Measurements from ENCODE around the gene RPL37. TPM values are rescaled to one million over a fixed set of nuclear protein-coding genes. Genes with fewer than 3 reads are reported as not detected.

RPL37 gene
- total and polyA plus RNA-seq, 2 experiments from 2014 or later = 68.7 to 534 TPM

DNA sequence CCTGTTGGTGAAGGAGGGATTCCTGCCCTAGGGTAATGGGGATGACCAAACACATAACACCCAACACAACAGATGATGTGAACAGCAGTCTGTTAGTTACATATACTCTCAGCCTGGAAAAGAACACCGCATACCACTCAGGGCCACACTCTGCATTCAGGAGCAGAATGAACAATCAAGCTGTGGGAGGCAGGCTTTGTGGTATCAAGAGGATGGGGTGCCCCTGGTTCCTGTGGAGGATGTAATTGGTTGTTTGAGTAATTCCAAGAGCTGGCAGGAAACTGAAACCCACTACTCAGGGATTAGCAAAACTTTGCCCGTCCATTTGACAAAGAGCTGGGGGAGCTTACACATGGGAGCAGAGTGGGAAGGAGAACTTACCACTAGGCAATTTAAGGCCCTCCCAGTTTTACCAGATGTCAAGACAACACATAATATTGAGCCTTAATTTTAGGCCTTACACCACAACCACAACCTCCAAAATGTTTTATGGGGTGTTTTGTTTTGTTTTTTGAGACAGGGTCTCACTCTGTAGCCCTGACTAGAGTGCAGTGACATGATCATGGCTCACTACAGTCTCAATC lies 21.2 kb downstream of the RPL37 start:
- no peaks in the 10 kb centered on the region for H3K4me1 ChIP-seq (ENCODE audit: insufficient read depth)
- TF ChIP-seq EZH2phosphoT487 (IDR thresholded peaks at IDR 0.05; ENCODE audit: low read depth, severe bottlenecking, unreplicated experiment) (no peak), EZH2 (IDR thresholded peaks at IDR 0.05; ENCODE audit: borderline replicate concordance) (no peak), CTCF (IDR thresholded peaks at IDR 0.05; ENCODE audit: poor library complexity) (no peak)
- H3K27me3 ChIP-seq = no peaks in the 10 kb centered on the region
- no peaks in the 10 kb centered on the region for H3K79me2 ChIP-seq
- H4K20me1 ChIP-seq (ENCODE audit: insufficient read depth, poor library complexity, severe bottlenecking) = no peaks in the 10 kb centered on the region
- no peak overlapping the region for H2AFZ ChIP-seq
- WGBS (ENCODE audit: low lambda C conversion rate, missing lambda C conversion rate) = 86% methylated on average over 2 of the region's 2 CpGs
- no peaks in the 10 kb centered on the region for H3K9me3 ChIP-seq (ENCODE audit: low read depth)
- no peak overlapping the region for H3K4me2 ChIP-seq
- no peaks in the 10 kb centered on the region for H3K9me2 ChIP-seq (replicated peaks; ENCODE audit: insufficient read depth)
- no peak overlapping the region for H3K4me3 ChIP-seq
- no peaks in the 10 kb centered on the region for H3K36me3 ChIP-seq (replicated peaks; ENCODE audit: insufficient read depth, low read depth)
- DNase-seq (ENCODE audit: low spot score) = no peak
- no peak overlapping the region for H3K27ac ChIP-seq

DNA sequence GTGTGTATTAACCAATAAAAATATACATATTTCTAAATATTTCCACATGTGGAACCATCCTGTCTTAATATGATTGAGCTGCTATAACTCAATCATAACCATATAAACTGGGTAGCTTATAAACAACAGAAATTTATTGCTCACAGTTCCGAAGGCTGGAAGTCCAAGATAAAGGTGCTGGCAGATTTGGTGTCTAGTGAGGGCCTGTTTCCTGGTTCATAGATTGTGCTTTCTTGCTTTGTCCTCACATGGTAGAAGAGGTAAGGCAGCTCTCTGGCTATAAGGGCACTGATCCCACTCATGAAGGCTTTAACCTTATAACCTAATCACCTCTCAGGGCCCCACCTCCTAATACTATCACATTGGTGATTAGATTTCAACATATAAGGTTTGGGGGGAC lies 22.9 kb downstream of the RPL37 start:
- Histone ChIP-seq H3K4me1 (ENCODE audit: insufficient read depth) (no peaks in the 10 kb centered on the region), H3K9me3 (ENCODE audit: low read depth) (no peaks in the 10 kb centered on the region), H3K4me2 (no peak overlapping the region), H3K27me3 (no peaks in the 10 kb centered on the region), H3K36me3 (replicated peaks; ENCODE audit: insufficient read depth, low read depth) (no peaks in the 10 kb centered on the region), H3K9me2 (replicated peaks; ENCODE audit: insufficient read depth) (no peaks in the 10 kb centered on the region), H3K4me3 (no peak overlapping the region), H3K27ac (no peak overlapping the region), H4K20me1 (ENCODE audit: insufficient read depth, poor library complexity, severe bottlenecking) (no peaks in the 10 kb centered on the region), H2AFZ (no peak overlapping the region), H3K79me2 (no peaks in the 10 kb centered on the region)
- no peak for DNase-seq (ENCODE audit: low spot score)
- TF ChIP-seq EZH2 (IDR thresholded peaks at IDR 0.05; ENCODE audit: borderline replicate concordance) (no peak), EZH2phosphoT487 (IDR thresholded peaks at IDR 0.05; ENCODE audit: low read depth, severe bottlenecking, unreplicated experiment) (no peak), CTCF (IDR thresholded peaks at IDR 0.05; ENCODE audit: poor library complexity) (no peak)
- WGBS (ENCODE audit: low lambda C conversion rate, missing lambda C conversion rate) = 83% methylated on average over 1 of the region's 1 CpG

- Histone ChIP-seq H3K27me3 (no peaks in the 10 kb centered on the region), H3K9me2 (replicated peaks; ENCODE audit: insufficient read depth) (no peaks in the 10 kb centered on the region), H2AFZ (no peak overlapping the region), H4K20me1 (ENCODE audit: insufficient read depth, poor library complexity, severe bottlenecking) (peaks cover 2% of the 10 kb centered on the region), H3K9me3 (ENCODE audit: low read depth) (no peaks in the 10 kb centered on the region), H3K36me3 (replicated peaks; ENCODE audit: insufficient read depth, low read depth) (no peaks in the 10 kb centered on the region), H3K79me2 (peaks cover 15% of the 10 kb centered on the region), H3K4me2 (no peak overlapping the region), H3K27ac (no peak overlapping the region), H3K4me1 (ENCODE audit: insufficient read depth) (peaks cover 12% of the 10 kb centered on the region), H3K4me3 (no peak overlapping the region)
- DNase-seq (ENCODE audit: low spot score) = no peak
- WGBS (ENCODE audit: low lambda C conversion rate, missing lambda C conversion rate) = 90% methylated on average over 8 of the region's 8 CpGs
- no peak for TF ChIP-seq EZH2phosphoT487 (IDR thresholded peaks at IDR 0.05; ENCODE audit: low read depth, severe bottlenecking, unreplicated experiment)
- TF ChIP-seq CTCF (IDR thresholded peaks at IDR 0.05; ENCODE audit: poor library complexity) = no peak
- TF ChIP-seq EZH2 (IDR thresholded peaks at IDR 0.05; ENCODE audit: borderline replicate concordance) = no peak
Observed at GRCh38 chr5:40801771-40802562, 33.1 kb downstream of the RPL37 start.
